Fibroblast of upper back skin (primary cell): ENCODE results near the gene UST.
"Not testable (repeated sequence)": the region's sequence is repeated elsewhere in the genome, so short reads cannot be mapped to it uniquely, and the experiment has no call there.

Experiments used
- DNase-seq: peaks from one replicate; pipeline ENCODE4 v3.0.0-alpha.2; 2013

UST gene

DNA sequence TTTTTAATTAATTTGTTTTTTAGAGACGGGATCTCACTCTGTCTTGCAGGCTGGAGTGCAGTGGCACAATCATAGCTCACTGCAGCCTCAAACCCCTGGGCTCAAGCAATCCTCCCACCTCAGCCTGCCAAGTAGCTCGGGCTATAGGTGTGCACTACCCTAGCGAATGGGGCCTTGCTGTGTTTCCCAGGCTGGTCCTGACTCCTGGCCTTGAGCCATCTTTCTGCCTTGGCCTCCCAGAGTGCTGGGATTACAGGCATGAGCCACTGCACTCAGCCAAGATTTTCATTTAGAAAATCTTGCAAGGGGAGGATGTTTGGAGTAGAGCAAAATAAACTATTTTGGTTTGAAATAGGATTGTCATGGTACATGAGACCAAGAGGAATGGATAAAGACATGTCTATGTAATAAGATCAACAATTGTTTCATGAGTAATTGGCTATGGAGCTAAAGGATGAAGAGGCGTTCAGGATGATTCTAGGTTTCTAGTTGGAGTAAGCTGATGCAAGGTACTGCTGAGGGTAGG, 237.8 kb downstream of the UST start:
- DNase-seq, result no peak

DNA sequence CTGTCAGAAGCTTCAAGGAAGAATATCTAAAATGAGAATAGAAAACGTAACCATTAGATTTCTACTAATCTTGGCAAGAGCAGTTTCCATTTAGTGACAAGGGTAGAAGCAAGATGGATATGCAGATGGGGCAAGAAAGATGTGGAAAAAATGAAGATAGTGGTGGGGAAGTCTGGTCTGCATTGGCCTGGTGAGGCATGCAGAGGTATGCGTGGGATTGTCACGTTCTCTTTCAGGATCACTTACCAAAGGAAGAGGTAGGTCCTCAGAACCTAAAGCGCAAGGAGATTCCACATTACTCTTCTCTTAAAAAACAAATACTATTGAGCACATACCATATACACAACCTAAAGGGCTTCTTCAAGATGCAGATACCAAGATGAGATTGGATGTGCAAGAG, 238.7 kb downstream of the UST start:
- no peak for DNase-seq

DNA sequence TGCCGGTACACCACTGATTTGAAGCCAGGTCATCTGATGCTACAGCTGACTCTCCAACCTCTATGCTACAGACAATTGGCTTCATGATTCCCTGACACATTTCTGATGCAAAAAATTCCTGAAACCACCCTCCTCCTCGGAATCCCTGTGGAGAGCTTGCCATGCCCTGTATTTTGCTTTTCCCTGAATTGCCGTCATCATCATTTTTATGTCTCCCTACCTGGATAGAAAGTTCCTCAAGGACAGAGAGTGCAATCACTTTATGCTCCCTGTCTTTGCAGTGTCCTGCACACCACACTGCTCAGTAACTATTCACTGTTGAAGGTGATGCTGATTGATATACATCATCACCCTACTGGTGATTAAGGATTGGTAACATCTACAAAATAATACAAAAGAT, 239.8 kb downstream of the UST start:
- DNase-seq, result no peak

DNA sequence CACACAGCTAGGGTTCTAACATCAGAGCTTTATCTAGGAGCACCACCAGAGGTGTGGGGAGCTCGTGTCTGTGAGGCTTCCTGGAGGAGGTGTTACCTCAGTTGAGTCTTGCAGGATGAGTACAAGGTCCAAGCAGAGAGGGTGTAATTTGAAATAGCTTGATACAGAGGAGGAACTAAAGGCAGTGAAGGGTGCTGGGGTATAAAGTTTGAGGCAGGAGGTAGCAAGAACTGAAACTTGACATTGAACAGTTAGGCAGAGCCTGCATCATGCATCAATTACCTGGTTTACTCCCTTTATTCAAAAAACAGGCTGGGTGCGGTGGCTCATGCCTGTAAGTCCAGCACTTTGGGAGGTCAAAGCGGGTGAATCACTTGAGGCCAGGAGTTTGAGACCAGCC, 241.2 kb downstream of the UST start:
- DNase-seq, result no peak

DNA sequence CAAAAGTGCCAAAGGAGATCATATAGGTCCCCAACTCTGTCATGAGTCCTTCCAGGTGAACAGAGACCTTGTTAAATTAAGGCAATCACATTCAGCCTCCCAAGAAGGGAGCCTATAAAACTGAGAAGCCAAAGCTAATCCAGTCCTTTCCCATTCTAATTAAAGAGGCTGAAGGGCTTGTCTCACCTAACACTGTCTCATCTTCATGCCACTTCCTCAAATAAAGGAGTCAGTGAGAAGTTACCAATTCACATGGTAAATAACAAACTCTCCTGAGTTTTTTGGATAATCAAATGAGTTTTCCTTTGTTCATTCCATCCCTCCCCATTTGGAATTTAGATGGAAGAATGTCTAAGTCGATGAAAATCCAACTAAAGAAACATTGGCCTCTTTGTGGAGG, 242.8 kb downstream of the UST start:
- no peak for DNase-seq

DNA sequence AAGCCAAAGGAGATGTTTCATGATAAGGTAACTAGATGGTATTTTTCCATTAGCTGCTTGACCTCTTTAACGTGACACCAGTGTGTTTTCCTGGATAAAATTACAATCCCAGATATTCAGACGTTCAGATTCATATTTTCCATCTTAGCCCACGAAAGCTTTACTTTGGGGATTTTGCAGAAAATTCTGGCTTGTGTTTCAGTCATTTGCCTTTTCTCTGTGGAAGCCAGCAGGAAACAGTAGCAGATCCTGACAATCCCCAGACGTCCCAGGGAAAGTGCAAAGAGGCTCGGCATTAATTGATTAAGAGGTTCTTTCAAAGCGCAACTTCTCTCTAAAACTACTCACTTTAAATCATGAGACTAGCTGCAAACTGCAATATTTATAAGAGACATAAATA, 243.6 kb downstream of the UST start:
- no peak for DNase-seq

DNA sequence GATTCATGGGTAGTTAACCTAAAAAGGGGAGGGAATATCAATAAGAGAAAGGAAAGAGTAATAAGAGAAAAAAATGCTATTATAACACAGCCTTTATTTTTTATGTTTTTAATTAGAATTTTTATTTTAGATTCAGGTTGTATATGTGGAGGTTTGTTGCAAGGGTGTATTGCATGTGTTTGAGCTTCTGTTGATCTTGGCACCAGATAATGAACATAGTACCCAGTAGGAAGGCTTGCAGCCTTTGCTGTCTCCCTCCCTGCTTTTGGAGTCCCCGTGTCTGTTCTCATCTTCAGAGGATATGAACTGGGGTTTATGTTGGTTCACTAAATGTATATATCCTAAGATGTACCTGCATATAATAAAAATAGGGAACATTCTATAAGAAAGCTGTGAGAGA, 250.0 kb downstream of the UST start:
- DNase-seq, result no peak

DNA sequence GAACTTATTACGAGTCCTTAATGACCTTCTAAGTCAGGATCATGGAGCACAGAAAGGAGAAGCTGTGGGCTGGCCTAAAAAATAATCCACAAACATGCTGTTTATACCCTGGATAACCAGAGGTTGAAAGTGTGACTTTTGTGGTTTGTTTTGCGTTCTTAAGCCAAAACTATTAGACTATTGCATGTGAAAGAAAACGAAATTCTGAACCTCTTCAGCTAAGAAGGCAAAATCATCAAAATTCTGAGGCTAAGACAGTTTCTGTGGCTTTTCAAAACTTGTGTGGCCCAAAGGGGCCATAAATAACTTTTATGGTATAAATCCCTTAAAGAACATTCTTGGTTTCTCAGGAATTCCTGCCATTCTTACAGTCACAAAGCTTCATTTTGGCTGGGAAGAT, 251.0 kb downstream of the UST start:
- DNase-seq, result peak; percentile 95

DNA sequence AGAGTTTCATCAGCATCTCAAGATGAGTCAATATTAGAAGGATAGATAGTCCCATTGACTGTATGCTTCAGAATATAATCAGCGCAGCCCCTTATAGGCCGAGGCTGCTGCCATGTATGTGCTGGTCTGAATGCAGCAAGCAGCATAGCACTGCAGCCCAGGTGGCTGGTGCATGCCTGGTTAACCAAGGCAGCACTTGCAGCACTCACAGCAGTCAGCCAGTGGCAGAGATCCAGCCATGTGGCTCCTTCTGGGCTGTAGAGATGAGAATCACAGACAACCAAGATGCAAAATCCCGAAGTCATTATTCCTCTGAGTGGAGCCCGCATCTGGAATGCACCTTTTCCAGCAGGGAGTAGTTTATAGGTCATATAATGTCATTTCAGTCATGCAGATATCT, 251.9 kb downstream of the UST start:
- DNase-seq, result peak; percentile 85

DNA sequence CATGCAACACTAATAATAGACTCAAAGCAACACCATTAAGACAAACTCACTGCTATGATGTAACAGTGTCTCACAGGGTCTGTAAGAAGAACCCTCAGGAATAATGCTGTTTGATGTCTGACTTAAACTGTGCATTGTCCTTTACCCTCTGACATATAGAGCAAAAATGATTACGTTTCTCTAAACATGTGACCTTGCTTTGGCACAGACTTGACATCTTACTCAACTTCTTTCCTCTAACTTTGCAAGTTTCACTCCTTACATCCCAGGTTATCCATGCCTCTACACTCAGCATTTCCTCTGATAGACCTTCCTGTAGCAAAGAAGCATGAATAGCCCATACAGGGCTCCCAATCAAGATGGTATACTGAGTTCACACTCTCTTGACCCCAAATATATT, 252.7 kb downstream of the UST start:
- DNase-seq, result peak; percentile 64

DNA sequence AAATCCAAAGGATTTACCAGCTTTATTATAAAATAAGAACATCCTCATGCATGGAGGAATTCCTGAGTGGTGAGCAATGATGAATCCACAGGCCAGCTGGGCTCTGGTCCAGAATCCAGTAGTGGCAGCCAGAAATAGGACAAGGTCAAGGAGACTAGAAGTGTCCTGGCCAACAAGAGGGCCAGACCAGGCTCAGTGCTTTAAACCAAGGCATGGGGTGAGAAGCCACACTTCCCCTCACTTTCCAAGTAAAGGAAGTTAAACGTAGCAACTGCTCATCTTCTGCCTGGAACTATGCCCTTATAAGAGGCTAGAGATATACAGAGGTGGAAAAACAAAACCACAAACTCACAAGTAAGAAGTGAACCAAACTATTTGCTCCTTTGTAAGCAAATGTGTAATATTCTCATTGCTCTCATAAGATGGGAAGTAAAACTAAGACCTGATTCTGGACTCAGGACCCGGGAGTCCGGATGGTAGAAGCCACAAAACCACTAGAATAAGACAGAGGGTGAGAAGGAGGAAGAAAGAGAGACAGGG, 253.2 kb downstream of the UST start:
- DNase-seq, result peak; percentile 90

DNA sequence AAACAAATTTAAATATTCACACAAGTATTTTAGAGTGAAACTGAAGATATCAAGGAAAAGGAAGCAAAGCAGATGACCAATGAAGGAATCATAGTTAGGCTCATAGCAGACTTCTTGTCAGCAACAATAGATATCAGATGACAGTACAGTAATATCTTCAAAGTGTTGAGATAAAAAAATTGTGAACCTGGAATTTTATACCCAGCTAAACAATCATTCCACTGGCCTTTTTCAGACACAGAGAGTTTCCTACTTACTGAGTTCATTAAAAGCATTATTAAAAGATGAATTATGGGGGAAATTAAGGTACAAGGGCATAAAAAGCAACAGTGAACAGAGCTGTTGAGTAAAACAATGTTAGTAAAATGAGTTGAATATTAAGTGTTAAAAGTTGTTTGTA, 254.6 kb downstream of the UST start:
- DNase-seq, result no peak

DNA sequence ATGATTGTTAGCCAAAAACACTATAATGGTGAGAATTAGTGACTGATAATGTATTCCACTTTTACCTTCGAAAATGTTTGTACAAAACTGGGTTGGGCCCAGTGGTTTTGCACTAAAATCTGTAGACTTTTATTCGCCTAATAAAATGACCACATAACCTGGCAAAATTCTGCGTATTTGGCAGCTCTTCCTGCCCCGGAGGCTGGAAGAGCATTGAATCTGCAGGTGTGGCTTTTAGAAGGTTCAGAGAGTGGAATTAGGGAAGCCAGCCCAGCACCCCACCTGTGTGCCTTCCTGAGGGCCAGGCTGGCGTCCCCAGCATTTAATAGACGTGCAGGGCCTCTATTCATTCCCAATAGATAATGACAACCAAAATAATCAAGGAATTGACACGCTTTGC, 256.7 kb downstream of the UST start:
- DNase-seq, result no peak

DNA sequence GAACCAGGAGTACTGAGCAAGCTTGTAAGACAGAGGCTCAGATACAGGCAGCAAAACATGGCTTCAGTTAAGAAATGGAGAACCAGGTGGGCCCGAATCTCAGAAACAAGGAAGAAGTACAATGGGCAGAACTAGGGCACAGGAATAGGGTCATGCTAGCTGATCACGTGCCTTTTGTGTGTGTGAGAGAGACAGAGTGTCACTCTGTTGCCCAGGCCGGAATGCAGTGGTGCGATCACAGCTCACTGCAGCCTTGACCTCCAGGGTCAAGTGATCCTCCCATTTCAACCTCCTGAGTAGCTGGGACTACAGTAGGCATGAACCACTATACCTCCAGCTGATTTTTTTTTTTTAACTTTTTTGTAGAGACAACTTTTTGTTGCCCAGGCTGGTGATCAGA, 257.8 kb downstream of the UST start:
- no peak for DNase-seq

DNA sequence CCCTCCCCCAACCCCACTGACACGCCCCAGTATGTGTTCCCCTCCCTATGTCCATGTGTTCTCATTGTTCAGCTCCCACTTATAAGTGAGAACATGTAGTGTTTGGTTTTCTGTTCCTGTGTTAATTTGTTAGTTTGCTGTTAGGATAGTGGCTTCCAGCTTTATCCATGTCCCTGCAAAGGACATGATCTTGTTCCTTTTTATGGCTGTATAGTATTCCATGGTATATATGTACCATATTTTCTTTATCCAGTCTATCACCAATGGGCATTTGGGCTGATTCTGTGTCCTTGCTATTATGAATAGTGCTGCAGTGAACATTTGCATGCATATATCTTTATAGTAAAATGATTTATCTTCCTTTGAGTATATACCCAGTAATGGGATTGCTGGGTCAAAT, 259.4 kb downstream of the UST start:
- DNase-seq, result not testable (repeated sequence)

DNA sequence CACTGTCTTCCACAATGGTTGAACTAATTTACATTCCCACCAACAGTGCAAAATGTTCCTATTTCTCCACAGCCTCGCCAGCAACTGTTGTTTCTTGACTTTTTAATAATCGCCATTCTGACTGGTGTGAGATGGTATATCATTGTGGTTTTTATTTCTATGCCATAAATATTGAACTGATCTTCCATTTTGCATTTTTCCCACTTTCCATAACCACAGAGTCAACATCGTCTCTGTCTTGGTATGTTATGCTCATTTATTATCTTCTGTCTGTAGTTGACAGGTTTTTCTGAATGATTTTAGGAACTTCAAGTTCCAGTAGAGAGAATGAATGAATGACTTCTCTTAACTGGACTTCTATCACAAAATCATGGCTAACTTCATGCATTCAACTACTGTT, 259.8 kb downstream of the UST start:
- peak; percentile 44 for DNase-seq

DNA sequence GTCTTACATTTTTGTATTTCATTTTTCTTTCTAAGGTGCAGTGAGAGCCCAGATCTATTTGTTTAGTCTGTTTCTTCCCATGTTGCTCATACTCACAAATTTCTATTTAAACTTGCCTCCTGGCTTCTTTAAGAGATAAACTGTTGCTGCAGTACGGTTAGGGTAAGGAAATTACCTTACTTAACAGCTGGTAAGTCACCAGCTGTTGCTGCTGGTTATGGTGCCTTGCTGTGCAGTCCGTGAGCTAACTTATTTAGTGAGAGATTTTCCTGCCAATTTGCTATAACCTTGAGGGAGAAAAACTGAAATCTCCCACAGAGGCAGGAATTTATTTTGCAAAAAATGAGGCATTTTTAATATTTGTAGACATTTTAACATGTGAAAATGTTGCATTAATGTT, 261.0 kb downstream of the UST start:
- no peak for DNase-seq

DNA sequence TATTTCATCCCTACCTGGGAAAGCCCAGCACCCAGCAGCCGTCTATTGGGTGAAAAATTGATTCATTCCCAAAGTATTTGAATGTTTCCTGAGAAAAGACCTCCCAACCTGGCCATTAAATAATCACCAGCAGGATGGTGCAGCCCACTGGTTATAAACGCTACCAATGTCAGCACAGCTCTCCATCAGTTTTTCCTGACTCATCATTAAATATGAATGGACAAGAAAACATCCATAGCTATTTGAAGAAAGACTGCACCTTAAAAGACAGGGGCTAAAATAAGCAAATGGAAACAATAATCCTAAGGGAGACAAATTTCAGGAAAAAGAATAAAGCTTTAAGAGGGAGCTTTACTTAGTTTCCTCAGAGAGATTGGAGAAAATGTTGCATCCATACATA, 261.9 kb downstream of the UST start:
- no peak for DNase-seq

DNA sequence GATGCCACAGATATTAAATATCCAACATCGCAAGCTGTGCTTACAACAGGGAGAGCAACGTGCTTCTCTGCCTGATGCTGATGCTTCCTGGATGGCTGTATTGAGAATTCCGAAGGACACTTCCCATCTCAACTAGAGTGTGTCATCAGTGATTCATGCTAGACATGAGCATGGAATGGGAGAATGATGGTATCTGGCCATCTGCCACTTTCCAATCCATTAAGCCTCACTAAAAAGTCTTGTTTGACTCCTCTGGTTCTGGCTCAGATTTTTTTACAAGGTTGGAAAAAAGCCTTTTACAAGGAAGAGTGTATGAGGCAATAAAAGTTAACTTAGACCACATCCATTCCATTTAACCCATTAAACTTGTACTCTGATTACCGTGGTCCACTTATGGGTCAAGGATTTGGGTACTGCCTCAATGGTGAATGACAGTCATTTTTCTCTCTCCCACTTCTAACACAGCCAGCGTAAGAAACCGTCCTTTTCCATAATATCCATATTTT, 265.3 kb downstream of the UST start:
- DNase-seq, result peak; percentile 100

DNA sequence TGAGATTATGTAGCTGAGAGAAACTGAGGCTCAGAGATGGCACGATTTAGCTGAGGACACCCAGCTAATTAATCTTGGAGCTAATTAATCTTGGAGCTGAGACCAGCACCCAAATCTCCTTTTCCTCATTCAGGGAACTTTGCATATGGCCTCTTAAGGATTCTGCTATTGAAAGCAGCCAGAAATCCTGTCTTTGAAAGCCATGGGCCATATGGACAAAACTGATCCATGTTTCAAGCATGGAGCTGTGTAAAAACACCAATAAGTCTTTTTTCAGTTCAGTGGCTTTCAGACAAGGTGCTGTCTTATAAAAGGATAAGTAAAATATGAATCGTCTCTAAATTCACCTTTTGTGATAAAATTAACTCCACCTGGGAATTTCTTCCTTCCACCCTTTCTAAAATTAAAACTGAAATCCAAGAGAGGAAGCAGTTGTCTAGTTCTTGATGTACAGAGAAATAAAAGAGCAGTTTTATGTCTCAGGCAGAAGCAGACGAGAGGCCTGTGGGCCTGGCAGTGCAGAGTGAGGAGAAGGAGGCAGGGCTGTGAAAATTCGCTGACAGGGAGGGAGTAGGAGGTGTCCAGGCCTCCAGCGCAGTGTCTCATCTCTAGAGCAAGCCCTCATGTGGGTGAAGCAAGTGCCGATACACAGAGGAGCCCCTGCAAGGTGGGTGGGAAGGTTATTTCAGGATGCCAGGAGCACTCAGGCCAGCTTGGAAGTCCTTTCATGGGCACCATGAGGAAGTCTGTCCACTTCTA, 266.9 kb downstream of the UST start:
- DNase-seq, result no peak

DNA sequence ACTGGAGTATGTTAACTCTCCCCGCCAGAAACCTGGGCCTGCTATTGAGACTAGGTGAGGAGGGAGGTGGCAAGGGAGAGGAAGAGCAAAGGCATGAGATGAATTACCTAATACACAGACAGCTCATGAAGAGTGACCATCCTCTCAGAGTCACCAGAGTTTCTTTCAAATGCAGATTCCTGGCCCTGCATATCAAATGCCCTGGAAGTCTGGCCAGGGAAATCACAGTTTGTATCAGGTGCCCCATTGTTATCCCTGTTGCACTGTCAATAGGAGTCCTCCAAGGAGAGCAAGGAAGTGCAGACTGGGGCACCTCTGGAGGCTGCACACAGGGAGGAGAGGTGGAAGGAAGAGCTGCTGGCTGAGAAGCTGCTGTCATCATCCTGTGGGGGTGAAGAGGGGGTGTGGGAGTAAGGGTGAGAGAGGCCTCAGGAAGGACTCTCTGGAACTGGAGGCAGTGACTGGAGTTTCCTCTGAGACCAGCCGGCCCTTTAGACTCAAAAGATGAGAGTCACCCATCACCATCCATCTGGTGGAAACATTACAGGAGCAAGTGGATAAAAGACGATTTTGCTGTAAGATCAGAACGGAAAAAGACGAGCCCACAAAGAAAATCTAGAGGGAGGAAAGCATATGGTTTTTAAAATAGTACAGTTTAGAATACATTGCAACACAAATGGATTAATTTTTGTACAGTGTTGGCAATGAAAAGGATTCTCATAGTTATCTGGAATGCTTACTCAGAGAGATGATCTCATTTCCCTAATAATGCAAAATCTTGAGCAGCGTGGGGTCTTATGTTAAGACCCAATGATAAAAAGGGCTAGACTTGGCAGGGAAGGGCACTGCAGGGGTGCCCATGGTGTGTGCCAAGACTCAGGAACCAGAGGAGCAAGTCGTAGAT, 268.1 kb downstream of the UST start:
- DNase-seq, result peak; percentile 85

DNA sequence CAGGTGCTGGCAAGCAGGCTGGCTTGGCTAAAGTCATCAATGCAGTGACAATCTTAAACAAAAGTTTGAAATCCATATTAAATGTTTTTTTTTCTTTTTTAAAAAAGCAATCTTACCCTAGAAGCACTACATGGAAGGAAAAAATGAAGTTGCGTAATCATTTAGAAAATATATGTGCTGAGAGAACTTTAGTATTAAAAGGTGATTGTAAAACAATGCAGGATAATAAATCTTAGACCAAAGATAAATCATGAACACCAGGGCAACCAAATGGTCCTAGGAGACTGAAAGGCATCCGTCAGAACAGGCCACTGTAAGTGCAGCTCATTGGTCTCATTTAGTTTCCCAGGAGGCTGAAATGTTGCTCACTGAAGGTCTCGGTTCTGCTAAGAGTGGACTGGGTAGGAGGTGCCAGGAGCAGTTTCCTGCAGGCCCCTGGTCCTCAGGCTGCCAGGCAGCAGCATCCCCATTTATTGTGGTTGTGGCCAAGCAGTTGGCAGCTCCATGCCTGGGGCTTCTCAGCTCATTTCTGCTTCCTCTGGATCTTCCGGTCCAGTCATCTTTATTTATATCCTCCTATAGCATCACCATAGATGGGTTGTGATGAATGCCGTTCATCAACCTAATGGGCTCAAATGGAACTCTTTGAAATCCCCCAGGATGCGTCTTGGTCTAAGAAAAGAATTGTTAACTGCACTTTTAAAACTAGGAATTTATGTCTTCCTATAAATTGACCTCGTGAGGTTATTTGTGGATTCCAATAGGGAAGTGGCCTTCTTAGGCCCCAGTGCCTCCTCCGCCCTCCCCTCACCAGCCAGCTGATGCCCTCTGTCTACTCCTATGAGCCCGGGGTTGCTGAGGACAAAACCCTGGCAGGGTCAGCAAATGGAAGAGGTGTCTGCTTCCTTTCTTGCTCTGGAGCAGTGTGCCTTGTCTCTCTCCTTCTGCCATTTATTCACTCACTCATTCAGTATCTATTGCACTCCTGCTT, 269.0 kb downstream of the UST start:
- peak; percentile 93 for DNase-seq
